ENCODE results near the gene GASK1A. TPM values are rescaled to one million over a fixed set of nuclear protein-coding genes. Genes with fewer than 3 reads are reported as not detected.

The GASK1A gene
- total and polyA plus RNA-seq, 2 donors from 2014 or later: 2.3 to 7.3 TPM

DNA sequence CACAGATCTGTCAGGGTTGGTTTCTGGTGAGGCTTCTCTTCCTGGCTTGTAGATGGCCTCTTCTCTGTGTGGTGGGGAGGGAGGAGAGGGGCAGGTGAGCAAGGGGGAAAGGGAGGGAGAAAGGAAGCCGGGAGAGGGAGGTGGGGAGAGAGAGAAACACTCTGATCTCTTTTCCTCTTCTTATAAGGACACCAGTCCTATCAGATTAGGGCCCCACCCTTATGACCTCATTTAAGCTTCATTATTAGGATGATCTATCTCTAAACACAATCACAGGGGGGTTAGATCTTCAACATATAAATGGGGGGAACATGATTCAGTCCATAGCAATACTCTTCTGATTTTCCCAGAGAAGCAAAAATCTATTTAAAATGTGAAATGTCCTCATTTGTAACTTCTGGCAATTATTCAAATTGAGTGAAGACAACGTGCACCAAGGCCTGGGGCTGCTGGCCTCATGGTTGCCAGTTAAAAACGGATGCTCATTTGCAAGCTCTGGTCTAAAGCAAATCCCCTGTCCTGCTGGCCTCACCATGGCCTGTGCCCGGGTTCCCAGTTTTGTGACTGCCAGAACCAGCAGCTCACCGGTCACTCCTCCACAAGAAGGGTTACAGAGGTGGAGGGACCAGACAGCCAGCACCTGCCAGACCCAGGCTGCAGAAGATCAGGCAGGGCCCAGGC, 118.4 kb downstream of the GASK1A start:
- DNase-seq: peak in 2 of 5 donors; percentile 1 to 3
- no peaks in the 10 kb centered on the region for H3K36me3 ChIP-seq (ENCODE audit: control insufficient read depth in 2 of 3, insufficient read depth in 3 of 3, low read length in 3 of 3)
- H3K9ac ChIP-seq (ENCODE audit: low read length in 3 of 3): no peak overlapping the region
- H3K9me3 ChIP-seq (ENCODE audit: control insufficient read depth in 2 of 3, insufficient read depth in 1 of 3, low read length in 3 of 3): no peaks in the 10 kb centered on the region
- no peak for FAIRE-seq
- H3K27me3 ChIP-seq (ENCODE audit: control insufficient read depth, insufficient read depth, low read length): no peaks in the 10 kb centered on the region
- H3K4me1 ChIP-seq (ENCODE audit: control insufficient read depth in 2 of 3, insufficient read depth in 2 of 3, low read depth in 1 of 3, low read length in 3 of 3): no peaks in the 10 kb centered on the region
- TF ChIP-seq, protein P1, sequence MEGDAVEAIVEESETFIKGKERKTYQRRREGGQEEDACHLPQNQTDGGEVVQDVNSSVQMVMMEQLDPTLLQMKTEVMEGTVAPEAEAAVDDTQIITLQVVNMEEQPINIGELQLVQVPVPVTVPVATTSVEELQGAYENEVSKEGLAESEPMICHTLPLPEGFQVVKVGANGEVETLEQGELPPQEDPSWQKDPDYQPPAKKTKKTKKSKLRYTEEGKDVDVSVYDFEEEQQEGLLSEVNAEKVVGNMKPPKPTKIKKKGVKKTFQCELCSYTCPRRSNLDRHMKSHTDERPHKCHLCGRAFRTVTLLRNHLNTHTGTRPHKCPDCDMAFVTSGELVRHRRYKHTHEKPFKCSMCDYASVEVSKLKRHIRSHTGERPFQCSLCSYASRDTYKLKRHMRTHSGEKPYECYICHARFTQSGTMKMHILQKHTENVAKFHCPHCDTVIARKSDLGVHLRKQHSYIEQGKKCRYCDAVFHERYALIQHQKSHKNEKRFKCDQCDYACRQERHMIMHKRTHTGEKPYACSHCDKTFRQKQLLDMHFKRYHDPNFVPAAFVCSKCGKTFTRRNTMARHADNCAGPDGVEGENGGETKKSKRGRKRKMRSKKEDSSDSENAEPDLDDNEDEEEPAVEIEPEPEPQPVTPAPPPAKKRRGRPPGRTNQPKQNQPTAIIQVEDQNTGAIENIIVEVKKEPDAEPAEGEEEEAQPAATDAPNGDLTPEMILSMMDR (IDR thresholded peaks at IDR 0.05; ENCODE audit: borderline replicate concordance, extremely low read depth, insufficient read depth): no peak
- H3K4me3 ChIP-seq (ENCODE audit: low read length in 3 of 3): no peak overlapping the region
- H3K27ac ChIP-seq (ENCODE audit: low read depth in 2 of 2, low read length in 2 of 2): no peak overlapping the region
- intact Hi-C loops (cut with DNase I): no loop called here

DNA sequence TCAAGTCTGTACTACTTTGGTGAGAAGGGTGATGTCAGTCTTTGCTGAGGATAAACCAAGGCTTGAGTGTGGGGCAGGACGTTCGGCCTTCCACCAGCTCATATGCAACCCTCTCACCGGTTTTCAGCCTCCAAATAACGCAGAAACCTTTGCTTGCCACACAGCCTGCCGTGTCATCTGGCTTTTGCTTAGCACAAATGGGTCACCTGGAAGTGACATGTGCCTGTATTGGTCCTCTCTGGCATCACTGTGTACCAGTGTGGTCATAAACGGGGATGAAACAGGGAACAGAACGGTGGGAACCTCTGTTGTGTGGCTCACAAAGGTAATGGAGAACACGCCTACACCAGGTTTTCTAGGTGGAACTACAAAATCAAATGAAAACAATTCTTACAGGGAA, 119.7 kb downstream of the GASK1A start:
- TF ChIP-seq, protein P1 (IDR thresholded peaks at IDR 0.05; ENCODE audit: borderline replicate concordance, extremely low read depth, insufficient read depth): no peak
- H3K27me3 ChIP-seq (ENCODE audit: control insufficient read depth, insufficient read depth, low read length): no peaks in the 10 kb centered on the region
- intact Hi-C loops (cut with DNase I): no loop called here
- H3K9me3 ChIP-seq (ENCODE audit: control insufficient read depth in 2 of 3, insufficient read depth in 1 of 3, low read length in 3 of 3): no peaks in the 10 kb centered on the region
- FAIRE-seq (no peak), DNase-seq (no peak)
- H3K4me1 ChIP-seq (ENCODE audit: control insufficient read depth in 2 of 3, insufficient read depth in 2 of 3, low read depth in 1 of 3, low read length in 3 of 3): no peaks in the 10 kb centered on the region
- no peak overlapping the region for H3K4me3 ChIP-seq (ENCODE audit: low read length in 3 of 3)
- H3K9ac ChIP-seq (ENCODE audit: low read length in 3 of 3): no peak overlapping the region
- H3K36me3 ChIP-seq (ENCODE audit: control insufficient read depth in 2 of 3, insufficient read depth in 3 of 3, low read length in 3 of 3): no peaks in the 10 kb centered on the region
- no peak overlapping the region for H3K27ac ChIP-seq (ENCODE audit: low read depth in 2 of 2, low read length in 2 of 2)

DNA sequence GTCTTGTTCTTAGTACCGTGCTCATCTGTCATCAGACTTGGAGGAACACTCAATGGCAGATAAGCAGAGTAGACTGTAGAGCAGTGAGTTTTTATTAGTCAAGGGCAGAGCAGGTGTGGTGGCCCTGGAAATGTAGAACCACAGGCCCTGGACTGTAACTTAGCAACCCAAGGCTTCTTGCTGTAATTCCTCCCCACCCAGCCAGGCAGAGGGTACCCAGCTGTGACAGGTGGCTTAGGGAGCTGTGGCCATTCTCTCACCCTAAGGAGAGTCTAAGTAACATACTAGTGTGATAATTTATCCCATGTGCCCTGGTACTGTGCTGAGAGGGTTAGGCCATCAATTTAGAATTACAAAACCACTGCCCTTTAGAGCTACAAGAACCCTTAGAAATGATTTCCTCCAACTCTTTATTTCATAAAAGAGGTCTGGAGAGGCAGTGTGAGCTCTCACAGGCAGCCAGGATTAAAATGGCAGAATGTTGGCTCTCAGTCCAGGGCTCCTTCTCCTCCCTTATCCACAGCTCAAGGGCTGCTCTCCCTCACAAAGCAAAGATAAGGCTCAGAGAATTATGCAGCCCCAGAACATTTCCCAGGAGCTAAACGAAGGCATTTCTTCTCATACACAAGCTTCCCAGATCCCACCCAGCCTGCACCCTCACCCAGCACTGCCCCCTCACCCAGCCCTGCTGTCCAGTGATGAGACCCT, 123.8 kb downstream of the GASK1A start:
- Histone ChIP-seq H3K4me3 (ENCODE audit: low read length in 3 of 3) (no peak overlapping the region), H3K27ac (ENCODE audit: low read depth in 2 of 2, low read length in 2 of 2) (no peak overlapping the region), H3K4me1 (ENCODE audit: control insufficient read depth in 2 of 3, insufficient read depth in 2 of 3, low read depth in 1 of 3, low read length in 3 of 3) (peaks cover 0 to 9% (median 8%) of the 10 kb centered on the region in 3 donors), H3K36me3 (ENCODE audit: control insufficient read depth in 2 of 3, insufficient read depth in 3 of 3, low read length in 3 of 3) (no peaks in the 10 kb centered on the region), H3K9me3 (ENCODE audit: control insufficient read depth in 2 of 3, insufficient read depth in 1 of 3, low read length in 3 of 3) (no peaks in the 10 kb centered on the region), H3K9ac (ENCODE audit: low read length in 3 of 3) (no peak overlapping the region), H3K27me3 (ENCODE audit: control insufficient read depth, insufficient read depth, low read length) (no peaks in the 10 kb centered on the region)
- TF ChIP-seq, protein P1 (IDR thresholded peaks at IDR 0.05; ENCODE audit: borderline replicate concordance, extremely low read depth, insufficient read depth): no peak
- DNase-seq (peak in 3 of 5 donors; percentile 18 to 45 (median 26)), FAIRE-seq (no peak)
- intact Hi-C loops (cut with DNase I): no loop called here

All from kidney (tissue), 14 donors.